Measurements from ENCODE around the gene FGD5.
"Not testable (repeated sequence)": the region's sequence is repeated elsewhere in the genome, so short reads cannot be mapped to it uniquely, and the experiment has no call there.

Gene FGD5

GRCh38 chr3:14877469-14877868 is 58.7 kb downstream of the FGD5 start:
- no peak for DNase-seq (ENCODE audit: low read depth)

- no peak for DNase-seq (ENCODE audit: low read depth)
These were observed 60.6 kb downstream of the FGD5 start for GRCh38 chr3:14879211-14879874.

- no peak for DNase-seq (ENCODE audit: low read depth)
These were observed 61.8 kb downstream of the FGD5 start for GRCh38 chr3:14880447-14881106.

- no peak for DNase-seq (ENCODE audit: low read depth)
These were observed 64.5 kb downstream of the FGD5 start for GRCh38 chr3:14883226-14883625.

GRCh38 chr3:14884665-14885064 is 65.9 kb downstream of the FGD5 start:
- DNase-seq (ENCODE audit: low read depth) = no peak

GRCh38 chr3:14885307-14885706 is 66.5 kb downstream of the FGD5 start:
- DNase-seq (ENCODE audit: low read depth) = no peak

GRCh38 chr3:14886101-14886500 is 67.3 kb downstream of the FGD5 start:
- DNase-seq (ENCODE audit: low read depth) = no peak

- no peak for DNase-seq (ENCODE audit: low read depth)
These were observed 70.4 kb downstream of the FGD5 start for GRCh38 chr3:14889205-14889604.

GRCh38 chr3:14889943-14890342 is 71.2 kb downstream of the FGD5 start:
- no peak for DNase-seq (ENCODE audit: low read depth)

- no peak for DNase-seq (ENCODE audit: low read depth)
These were observed 71.7 kb downstream of the FGD5 start for GRCh38 chr3:14890476-14890875.

GRCh38 chr3:14891135-14892132 is 72.7 kb downstream of the FGD5 start:
- DNase-seq (ENCODE audit: low read depth) = no peak

- DNase-seq (ENCODE audit: low read depth) = no peak
These were observed 73.5 kb downstream of the FGD5 start for GRCh38 chr3:14892226-14892625.

- no peak for DNase-seq (ENCODE audit: low read depth)
These were observed 75.3 kb downstream of the FGD5 start for GRCh38 chr3:14894085-14894484.

- DNase-seq (ENCODE audit: low read depth) = no peak
These were observed 78.5 kb downstream of the FGD5 start for GRCh38 chr3:14897266-14897665.

GRCh38 chr3:14898929-14899328 is 80.2 kb downstream of the FGD5 start:
- DNase-seq (ENCODE audit: low read depth) = no peak

GRCh38 chr3:14899993-14900618 is 81.3 kb downstream of the FGD5 start:
- no peak for DNase-seq (ENCODE audit: low read depth)

GRCh38 chr3:14900881-14901873 is 82.4 kb downstream of the FGD5 start:
- DNase-seq (ENCODE audit: low read depth) = no peak

- no peak for DNase-seq (ENCODE audit: low read depth)
These were observed 84.0 kb downstream of the FGD5 start for GRCh38 chr3:14902719-14903118.

GRCh38 chr3:14903501-14903900 is 84.7 kb downstream of the FGD5 start:
- DNase-seq (ENCODE audit: low read depth) = not testable (repeated sequence)

- no peak for DNase-seq (ENCODE audit: low read depth)
These were observed 86.4 kb downstream of the FGD5 start for GRCh38 chr3:14905055-14905657.
